ENCODE results near the gene TFAP2C. TPM values are rescaled to one million over a fixed set of nuclear protein-coding genes. Genes with fewer than 3 reads are reported as not detected.

Gene TFAP2C
- not detected in 2 replicates for total RNA-seq (2013; cell fraction: nucleolus; rRNA removed)
- total RNA-seq (2014; rRNA removed) = not detected in 2 replicates
- not detected in 2 replicates for total RNA-seq (2014; rRNA removed; fragmentation: Illumina TruSeq; extraction: Trizol)
- total RNA-seq (2021) = not detected in 2 replicates
- polyA plus RNA-seq (2011; ENCODE audit: low read depth) = not detected
- 0.49 and 0.81 TPM in 2 replicates for polyA plus RNA-seq (2011; rRNA removed)
- polyA plus RNA-seq (2011; cell fraction: cytosol; rRNA removed) = 0.23 and 0.49 TPM in 2 replicates
- polyA plus RNA-seq (2011; cell fraction: nucleus; rRNA removed) = 0.51 and 0.56 TPM in 2 replicates
- not detected in 2 replicates for polyA plus RNA-seq (2012)
- polyA plus RNA-seq (2014; fragmentation: Illumina TruSeq; extraction: Trizol) = not detected in 2 replicates
- not detected for polyA plus RNA-seq (2014; fragmentation: Nextera tagmentation; extraction: Ambion mirVana)
- polyA plus RNA-seq (2014; rRNA removed) = not detected in 2 replicates
- not detected for polyA plus RNA-seq (2016; fragmentation: Nextera tagmentation; extraction: Ambion mirVana)
- polyA minus RNA-seq (2011; rRNA and poly(A)+ RNA removed) = 0.29 and 0.36 TPM in 2 replicates
- 0.53 TPM in 1 of 2 replicates, not detected in the other for polyA minus RNA-seq (2011; cell fraction: cytosol; rRNA and poly(A)+ RNA removed)
- polyA minus RNA-seq (2011; cell fraction: nucleus; rRNA and poly(A)+ RNA removed) = 0.24 and 0.38 TPM in 2 replicates
- Bru-seq, nascent RNA = percentile 8 among the genes with signal in this experiment
- BruChase-seq, experiment 1, labeled RNA remaining after a 6-hour chase = percentile 9 among the genes with signal in this experiment
- BruChase-seq, experiment 2, labeled RNA remaining after a 2-hour chase = percentile 26 among the genes with signal in this experiment
- long read RNA-seq, experiment 1 = 0 reads
- long read RNA-seq, experiment 2 = 0 reads

GRCh38 chr20:56628873-56629463, at the start of gene TFAP2C:
TSS of gene TFAP2C (plus strand) at chr20:56629306. CDS start at chr20:56629545, 239 bp downstream.
- no peak within 1 kb of the TSS for H3K4me3 ChIP-seq
- H3K27me3 ChIP-seq (replicated peaks in 1 of 2; ENCODE audit: control insufficient read depth in 2 of 2, insufficient read depth in 2 of 2, low read length in 1 of 2) = peaks cover 14 to 21% of the 10 kb centered on the region in 2 experiments; a peak in 3 of 4 replicates
- CTCF ChIA-PET = no interaction called here
- POLR2A ChIA-PET = no interaction called here
- RAD21 ChIA-PET (ENCODE audit: unreplicated experiment) = no interaction called here
- no TSS peak for BruUV-seq (replicated peaks)
- 11% methylated on average over 58 of the region's 62 CpGs for WGBS (ENCODE audit: insufficient coverage, insufficient replicate concordance, low lambda C conversion rate, missing lambda C conversion rate)
- SMC1A ChIA-PET (ENCODE audit: uncharacterized antibody, unreplicated experiment) = no interaction called here
- no peaks in the 10 kb centered on the region for H3K4me1 ChIP-seq (ENCODE audit: control insufficient read depth, insufficient read depth, low read length)
- H3K4me2 ChIP-seq (ENCODE audit: control insufficient read depth, insufficient read depth) = peak within 1 kb of the TSS; percentile 17; the same call in 1 of the 2 replicates
- in situ Hi-C loops (cut with MboI) (no loop called here), intact Hi-C loops (cut with micrococcal nuclease; ENCODE audit: unreplicated experiment) (no loop called here)
- ATAC-seq (no peak; the same call in 1 of the 3 replicates), DNase-seq (ENCODE audit: low read depth, low spot score) (no peak), FAIRE-seq (no peak)
- H2AFZ ChIP-seq (ENCODE audit: control insufficient read depth, low read depth, low read length) = no peak within 1 kb of the TSS
- H3K79me2 ChIP-seq (ENCODE audit: control insufficient read depth, insufficient read depth, low read length) = no peaks in the 10 kb centered on the region
- H3K9me3 ChIP-seq (replicated peaks; ENCODE audit: control insufficient read depth, insufficient read depth, low read length) = no peaks in the 10 kb centered on the region
- H3K9ac ChIP-seq (ENCODE audit: control insufficient read depth, insufficient read depth, low read length) = no peak within 1 kb of the TSS
- no peak within 1 kb of the TSS for H3K27ac ChIP-seq (ENCODE audit: control insufficient read depth, insufficient read depth)
- H3K36me3 ChIP-seq (ENCODE audit: control insufficient read depth in 2 of 2, insufficient read depth in 2 of 2, low read length in 1 of 2) = no peaks in the 10 kb centered on the region
- no peaks in the 10 kb centered on the region for H4K20me1 ChIP-seq (ENCODE audit: control insufficient read depth, insufficient read depth)
- TF ChIP-seq REST (IDR thresholded peaks at IDR 0.05; ENCODE audit: low read depth, low read length) = no peak
- no peak for TF ChIP-seq TARDBP (IDR thresholded peaks at IDR 0.05; ENCODE audit: borderline replicate concordance)
- no peak for TF ChIP-seq PRDM15 (CRISPR knock-in tag; IDR thresholded peaks at IDR 0.05)
- TF ChIP-seq ZNF592 (IDR thresholded peaks at IDR 0.05) = no peak
- no peak for TF ChIP-seq POU2F2 (IDR thresholded peaks at IDR 0.05; ENCODE audit: borderline replicate concordance, low read depth, low read length)
- TF ChIP-seq PAX8 (IDR thresholded peaks at IDR 0.05) = no peak
- TF ChIP-seq CHD4 (IDR thresholded peaks at IDR 0.05) = no peak
- no peak for TF ChIP-seq NR2C1 (IDR thresholded peaks at IDR 0.05)

Measured in GM12878 (cell line).